ENCODE measurements around the gene OR9A4. TPM values are rescaled to one million over a fixed set of nuclear protein-coding genes. Genes with fewer than 3 reads are reported as not detected.

Gene OR9A4
- total RNA-seq, 1 experiment from 2014 or later = not detected

DNA sequence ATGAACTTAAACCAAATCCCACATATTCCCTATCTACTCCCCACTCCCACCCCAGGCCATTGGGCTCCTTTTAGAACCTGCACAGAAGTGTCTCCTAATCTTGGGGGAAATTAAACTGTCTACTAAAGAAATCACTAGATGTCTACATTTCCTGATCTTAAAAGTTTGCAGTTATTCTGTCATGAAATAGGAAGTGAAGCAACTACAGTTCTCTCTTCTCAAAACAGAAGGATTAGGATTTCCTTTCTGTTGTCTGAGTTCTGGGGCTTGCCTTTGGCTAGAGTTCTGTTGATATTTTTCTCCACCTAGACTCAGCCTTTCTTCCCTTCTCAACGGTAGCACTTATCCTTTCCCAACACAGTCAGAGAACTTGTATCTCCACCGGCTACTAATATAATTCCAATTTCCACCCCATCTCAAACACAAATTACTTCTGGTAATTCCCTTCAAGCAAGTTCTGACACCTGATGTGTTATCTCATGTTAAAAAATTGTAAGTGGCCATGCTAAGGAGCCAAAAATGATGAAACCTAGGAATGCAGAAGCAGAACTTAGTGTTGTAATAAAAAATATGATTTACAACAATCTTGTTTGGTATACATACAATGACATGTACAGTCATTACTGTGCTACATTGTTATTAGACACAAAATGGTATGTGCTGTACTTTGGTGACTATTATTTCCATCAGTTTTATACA, 12.1 kb downstream of the OR9A4 start:
- no peaks in the 10 kb centered on the region for H3K9me3 ChIP-seq (ENCODE audit: low read length)
- no peaks in the 10 kb centered on the region for H3K9me2 ChIP-seq (replicated peaks; ENCODE audit: insufficient read depth, low read length)
- H3K27me3 ChIP-seq (ENCODE audit: low read length) = no peaks in the 10 kb centered on the region
- no peak for DNase-seq
- no peak overlapping the region for H3K9ac ChIP-seq (ENCODE audit: low read length)
- no peaks in the 10 kb centered on the region for H4K20me1 ChIP-seq (ENCODE audit: insufficient read depth, low read depth, low read length)
- H3K4me3 ChIP-seq (ENCODE audit: low read length) = no peak overlapping the region
- no peaks in the 10 kb centered on the region for H3K79me2 ChIP-seq (ENCODE audit: low read length)
- H3K27ac ChIP-seq (ENCODE audit: low read length) = no peak overlapping the region
- no peaks in the 10 kb centered on the region for H3K4me1 ChIP-seq (ENCODE audit: low read length)
- H3K36me3 ChIP-seq (ENCODE audit: insufficient read depth, low read length) = no peaks in the 10 kb centered on the region
- no peak overlapping the region for H2AFZ ChIP-seq (ENCODE audit: low read length)
- H3K4me2 ChIP-seq (ENCODE audit: low read depth, low read length, poor library complexity, severe bottlenecking) = no peak overlapping the region

DNA sequence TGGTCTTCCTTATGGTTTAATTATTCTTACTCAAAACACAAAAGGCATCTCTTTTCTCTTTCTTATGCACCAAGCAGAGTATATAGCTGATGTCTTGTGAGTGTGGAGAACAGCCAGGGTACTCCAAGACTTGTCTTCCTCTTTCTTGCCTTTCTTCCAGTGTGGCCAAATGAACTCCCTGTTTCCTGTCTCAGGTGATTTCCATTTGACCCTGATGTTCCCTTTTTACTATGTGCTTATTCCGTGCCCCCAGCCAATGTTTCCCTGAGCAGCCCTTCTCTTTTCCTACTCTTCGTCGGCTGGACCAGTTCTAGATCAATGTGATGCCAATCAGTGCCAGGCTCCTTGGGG, 12.6 kb downstream of the OR9A4 start:
- no peak overlapping the region for H3K4me2 ChIP-seq (ENCODE audit: low read depth, low read length, poor library complexity, severe bottlenecking)
- no peak overlapping the region for H3K9ac ChIP-seq (ENCODE audit: low read length)
- H3K4me3 ChIP-seq (ENCODE audit: low read length) = no peak overlapping the region
- no peaks in the 10 kb centered on the region for H3K79me2 ChIP-seq (ENCODE audit: low read length)
- H3K27me3 ChIP-seq (ENCODE audit: low read length) = no peaks in the 10 kb centered on the region
- H3K4me1 ChIP-seq (ENCODE audit: low read length) = no peaks in the 10 kb centered on the region
- no peaks in the 10 kb centered on the region for H3K9me2 ChIP-seq (replicated peaks; ENCODE audit: insufficient read depth, low read length)
- H3K9me3 ChIP-seq (ENCODE audit: low read length) = no peaks in the 10 kb centered on the region
- H3K27ac ChIP-seq (ENCODE audit: low read length) = no peak overlapping the region
- H4K20me1 ChIP-seq (ENCODE audit: insufficient read depth, low read depth, low read length) = no peaks in the 10 kb centered on the region
- DNase-seq = no peak
- H2AFZ ChIP-seq (ENCODE audit: low read length) = no peak overlapping the region
- no peaks in the 10 kb centered on the region for H3K36me3 ChIP-seq (ENCODE audit: insufficient read depth, low read length)

DNA sequence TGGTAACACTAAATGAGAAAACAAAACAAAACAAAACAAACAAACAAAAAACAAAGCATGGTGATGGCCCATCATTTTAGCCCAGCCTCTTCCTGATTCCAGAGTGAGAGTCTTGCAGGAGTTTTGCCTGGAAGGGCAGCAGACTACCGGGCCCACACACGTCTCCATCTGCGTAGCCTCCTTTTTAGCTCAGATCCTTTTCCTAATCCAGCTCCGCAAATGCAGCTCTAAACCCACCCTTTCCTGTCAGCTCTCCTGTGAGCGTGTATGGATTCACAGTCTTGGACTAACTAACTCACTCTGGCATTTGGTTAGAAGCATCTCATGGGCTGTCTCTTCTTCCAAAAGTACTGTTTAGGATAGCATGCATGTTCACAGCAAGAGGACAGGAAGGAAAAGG, 14.0 kb downstream of the OR9A4 start:
- H3K4me2 ChIP-seq (ENCODE audit: low read depth, low read length, poor library complexity, severe bottlenecking) = no peak overlapping the region
- no peaks in the 10 kb centered on the region for H3K4me1 ChIP-seq (ENCODE audit: low read length)
- DNase-seq = no peak
- H3K27me3 ChIP-seq (ENCODE audit: low read length) = no peaks in the 10 kb centered on the region
- no peak overlapping the region for H3K9ac ChIP-seq (ENCODE audit: low read length)
- H3K4me3 ChIP-seq (ENCODE audit: low read length) = no peak overlapping the region
- H3K9me2 ChIP-seq (replicated peaks; ENCODE audit: insufficient read depth, low read length) = no peaks in the 10 kb centered on the region
- no peaks in the 10 kb centered on the region for H3K9me3 ChIP-seq (ENCODE audit: low read length)
- no peaks in the 10 kb centered on the region for H3K79me2 ChIP-seq (ENCODE audit: low read length)
- H3K27ac ChIP-seq (ENCODE audit: low read length) = no peak overlapping the region
- no peaks in the 10 kb centered on the region for H3K36me3 ChIP-seq (ENCODE audit: insufficient read depth, low read length)
- H4K20me1 ChIP-seq (ENCODE audit: insufficient read depth, low read depth, low read length) = no peaks in the 10 kb centered on the region
- H2AFZ ChIP-seq (ENCODE audit: low read length) = no peak overlapping the region

DNA sequence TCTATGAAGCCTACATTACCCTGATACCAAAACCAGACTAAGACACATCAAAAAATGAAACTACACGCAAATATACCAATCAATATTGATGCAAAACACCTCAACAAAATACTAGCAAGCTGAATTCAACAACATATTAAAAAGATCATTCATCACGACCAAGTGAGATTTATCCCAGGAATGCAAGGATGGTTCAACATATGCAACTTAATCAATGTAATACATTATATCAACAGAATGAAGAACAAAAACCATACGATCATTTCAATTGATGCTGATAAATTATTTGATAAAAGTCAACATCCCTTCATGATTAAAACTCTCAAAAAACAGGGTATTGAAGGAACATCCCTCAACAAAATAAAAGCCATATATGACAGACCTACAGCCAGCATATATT, 24.9 kb downstream of the OR9A4 start:
- H2AFZ ChIP-seq (ENCODE audit: low read length) = no peak overlapping the region
- DNase-seq = no peak
- H3K4me2 ChIP-seq (ENCODE audit: low read depth, low read length, poor library complexity, severe bottlenecking) = no peak overlapping the region
- H3K4me1 ChIP-seq (ENCODE audit: low read length) = no peaks in the 10 kb centered on the region
- no peak overlapping the region for H3K27ac ChIP-seq (ENCODE audit: low read length)
- H3K79me2 ChIP-seq (ENCODE audit: low read length) = no peaks in the 10 kb centered on the region
- no peaks in the 10 kb centered on the region; the same call in 1 of the 2 replicates for H3K27me3 ChIP-seq (ENCODE audit: low read length)
- no peak overlapping the region for H3K4me3 ChIP-seq (ENCODE audit: low read length)
- H3K9ac ChIP-seq (ENCODE audit: low read length) = no peak overlapping the region
- H3K9me3 ChIP-seq (ENCODE audit: low read length) = no peaks in the 10 kb centered on the region
- no peaks in the 10 kb centered on the region for H3K36me3 ChIP-seq (ENCODE audit: insufficient read depth, low read length)
- no peaks in the 10 kb centered on the region for H4K20me1 ChIP-seq (ENCODE audit: insufficient read depth, low read depth, low read length)
- H3K9me2 ChIP-seq (replicated peaks; ENCODE audit: insufficient read depth, low read length) = no peaks in the 10 kb centered on the region

DNA sequence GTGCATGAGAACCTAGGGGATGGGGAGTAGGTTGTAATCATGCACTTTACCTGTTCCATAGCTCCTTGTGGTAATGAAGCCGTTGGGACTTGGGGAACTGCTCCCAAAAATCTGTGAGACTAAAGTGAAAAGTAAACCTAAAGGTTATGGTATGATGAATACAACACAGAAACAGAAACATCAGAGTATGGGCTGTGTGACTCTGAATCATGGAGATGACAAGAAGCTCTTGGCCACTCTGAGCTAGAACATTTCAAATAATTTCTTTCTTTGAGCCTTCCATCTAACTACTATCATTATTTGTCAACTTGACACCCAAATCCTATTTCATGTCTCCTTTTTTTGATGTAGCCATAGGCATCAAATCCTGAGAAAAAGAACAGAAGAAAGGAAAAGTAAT, 27.6 kb downstream of the OR9A4 start:
- Histone ChIP-seq H3K27me3 (ENCODE audit: low read length) (no peaks in the 10 kb centered on the region; the same call in 1 of the 2 replicates), H3K4me2 (ENCODE audit: low read depth, low read length, poor library complexity, severe bottlenecking) (no peak overlapping the region), H3K9me2 (replicated peaks; ENCODE audit: insufficient read depth, low read length) (no peaks in the 10 kb centered on the region), H3K79me2 (ENCODE audit: low read length) (no peaks in the 10 kb centered on the region), H3K4me1 (ENCODE audit: low read length) (no peaks in the 10 kb centered on the region), H3K27ac (ENCODE audit: low read length) (no peak overlapping the region), H3K36me3 (ENCODE audit: insufficient read depth, low read length) (no peaks in the 10 kb centered on the region), H4K20me1 (ENCODE audit: insufficient read depth, low read depth, low read length) (no peaks in the 10 kb centered on the region), H2AFZ (ENCODE audit: low read length) (no peak overlapping the region), H3K9ac (ENCODE audit: low read length) (no peak overlapping the region), H3K9me3 (ENCODE audit: low read length) (no peaks in the 10 kb centered on the region), H3K4me3 (ENCODE audit: low read length) (no peak overlapping the region)
- DNase-seq = no peak

DNA sequence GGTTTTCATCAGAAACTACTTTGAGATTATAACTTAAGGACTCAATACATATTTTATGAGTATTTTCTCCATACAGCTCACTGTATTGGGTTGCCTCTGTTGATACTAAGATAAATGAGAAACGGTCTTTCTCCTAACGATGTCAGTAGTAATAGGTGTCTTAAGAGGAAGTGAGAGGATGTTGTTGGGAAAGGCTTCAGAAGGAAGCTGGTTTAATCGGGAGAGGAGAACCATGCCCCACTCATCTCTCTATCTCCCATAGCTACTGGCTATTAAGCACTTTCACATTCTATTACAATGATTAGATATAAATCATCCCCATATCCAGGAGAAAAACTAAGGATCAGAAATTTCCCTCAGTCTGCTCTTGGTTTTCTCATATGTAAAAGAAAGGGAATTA, 28.6 kb downstream of the OR9A4 start:
- Histone ChIP-seq H3K27ac (ENCODE audit: low read length) (no peak overlapping the region), H3K27me3 (ENCODE audit: low read length) (no peaks in the 10 kb centered on the region; the same call in 1 of the 2 replicates)

DNA sequence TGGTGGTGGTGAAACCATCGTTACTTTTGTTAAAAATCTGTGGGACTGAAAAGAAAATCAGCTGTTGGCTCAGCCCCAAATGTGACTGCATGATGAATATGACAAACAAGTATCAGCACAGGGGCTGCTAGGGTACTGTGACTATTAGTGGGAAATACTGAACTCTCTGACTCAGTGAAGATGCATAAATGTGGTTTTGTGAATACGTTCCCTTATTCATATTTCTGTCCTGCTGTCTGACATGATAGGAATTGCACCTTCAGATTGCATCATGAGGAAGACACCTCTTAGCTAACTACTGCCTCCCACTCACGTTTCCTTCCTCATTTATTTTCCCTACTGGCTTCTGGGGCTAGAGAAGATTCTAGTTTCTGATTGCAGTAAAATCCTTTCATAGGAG, 29.2 kb downstream of the OR9A4 start:
- Histone ChIP-seq H2AFZ (ENCODE audit: low read length) (no peak overlapping the region), H3K27me3 (ENCODE audit: low read length) (no peaks in the 10 kb centered on the region; the same call in 1 of the 2 replicates), H3K4me3 (ENCODE audit: low read length) (no peak overlapping the region), H3K9me3 (ENCODE audit: low read length) (no peaks in the 10 kb centered on the region), H3K79me2 (ENCODE audit: low read length) (no peaks in the 10 kb centered on the region), H3K4me2 (ENCODE audit: low read depth, low read length, poor library complexity, severe bottlenecking) (no peak overlapping the region), H3K9ac (ENCODE audit: low read length) (no peak overlapping the region), H3K36me3 (ENCODE audit: insufficient read depth, low read length) (no peaks in the 10 kb centered on the region), H4K20me1 (ENCODE audit: insufficient read depth, low read depth, low read length) (no peaks in the 10 kb centered on the region), H3K27ac (ENCODE audit: low read length) (no peak overlapping the region), H3K4me1 (ENCODE audit: low read length) (no peaks in the 10 kb centered on the region), H3K9me2 (replicated peaks; ENCODE audit: insufficient read depth, low read length) (no peaks in the 10 kb centered on the region)
- no peak for DNase-seq

More for the DNA sequence above, 28.6 kb downstream of the OR9A4 start:
- H3K36me3 ChIP-seq (ENCODE audit: insufficient read depth, low read length) = no peaks in the 10 kb centered on the region
- no peaks in the 10 kb centered on the region for H3K79me2 ChIP-seq (ENCODE audit: low read length)
- no peak overlapping the region for H2AFZ ChIP-seq (ENCODE audit: low read length)
- no peak overlapping the region for H3K9ac ChIP-seq (ENCODE audit: low read length)
- H3K4me3 ChIP-seq (ENCODE audit: low read length) = no peak overlapping the region
- H3K4me1 ChIP-seq (ENCODE audit: low read length) = no peaks in the 10 kb centered on the region
- H4K20me1 ChIP-seq (ENCODE audit: insufficient read depth, low read depth, low read length) = no peaks in the 10 kb centered on the region
- H3K9me2 ChIP-seq (replicated peaks; ENCODE audit: insufficient read depth, low read length) = no peaks in the 10 kb centered on the region
- DNase-seq = no peak
- no peaks in the 10 kb centered on the region for H3K9me3 ChIP-seq (ENCODE audit: low read length)
- H3K4me2 ChIP-seq (ENCODE audit: low read depth, low read length, poor library complexity, severe bottlenecking) = no peak overlapping the region

DNA sequence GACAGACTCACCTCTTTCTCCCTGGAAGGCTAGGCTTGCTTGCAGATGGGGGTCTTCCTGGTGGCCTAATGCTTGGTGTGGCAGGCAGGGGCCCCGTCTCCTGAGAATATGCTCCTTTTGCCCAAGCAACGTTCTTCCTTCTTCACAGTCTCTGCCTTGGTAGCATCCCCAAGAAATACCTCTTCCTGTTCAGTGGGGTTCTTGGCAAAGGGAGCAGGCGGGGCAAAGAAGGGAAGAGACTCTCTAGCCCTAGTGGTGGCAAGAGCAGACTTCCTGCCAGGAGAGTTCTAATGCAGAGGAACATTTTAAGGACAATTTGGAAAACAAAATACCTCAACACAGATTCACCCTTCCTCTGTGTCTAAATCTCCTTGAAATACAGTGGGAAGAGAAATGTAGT, 30.6 kb downstream of the OR9A4 start, which contains the start of gene CLEC5A:
TSS of gene CLEC5A (minus strand) at position 179 of the 400 bp plus-strand sequence. CDS start 682 bp downstream, outside the sequence.
- Histone ChIP-seq H3K9me2 (replicated peaks; ENCODE audit: insufficient read depth, low read length) (no peaks in the 10 kb centered on the region), H3K79me2 (ENCODE audit: low read length) (no peaks in the 10 kb centered on the region), H3K36me3 (ENCODE audit: insufficient read depth, low read length) (no peaks in the 10 kb centered on the region), H3K4me3 (ENCODE audit: low read length) (no peak within 1 kb of the TSS), H2AFZ (ENCODE audit: low read length) (no peak within 1 kb of the TSS), H3K4me1 (ENCODE audit: low read length) (no peaks in the 10 kb centered on the region), H3K4me2 (ENCODE audit: low read depth, low read length, poor library complexity, severe bottlenecking) (no peak within 1 kb of the TSS), H3K27ac (ENCODE audit: low read length) (no peak within 1 kb of the TSS), H3K27me3 (ENCODE audit: low read length) (no peaks in the 10 kb centered on the region; the same call in 1 of the 2 replicates), H3K9ac (ENCODE audit: low read length) (no peak within 1 kb of the TSS), H4K20me1 (ENCODE audit: insufficient read depth, low read depth, low read length) (no peaks in the 10 kb centered on the region), H3K9me3 (ENCODE audit: low read length) (no peaks in the 10 kb centered on the region)
- DNase-seq = no peak
